Colonic mucosa (tissue), 4 donors: Measurements from ENCODE around the gene LAMTOR2. TPM values are rescaled to one million over a fixed set of nuclear protein-coding genes. Genes with fewer than 3 reads are reported as not detected.
A peak's percentile ranks its signal among the peaks of the same experiment; 100 is the strongest.

Experiments used
- DNase-seq: peaks from one replicate; pipeline ENCODE4 v3.0.0-alpha.2; 2020
- H3K27ac ChIP-seq: fragments of 200-600 bp; one replicate; pipeline ENCODE4 v1.8.0; 2021
- H3K27me3 ChIP-seq: fragments of 200-600 bp; one replicate; pipeline ENCODE4 v1.8.0; 2021
- H3K36me3 ChIP-seq: fragments of 200-600 bp; one replicate; pipeline ENCODE4 v1.8.0; 2021
- H3K4me1 ChIP-seq: fragments of 200-600 bp; one replicate; pipeline ENCODE4 v1.8.0; 2021; ENCODE audit warnings: mild to moderate bottlenecking
- H3K4me3 ChIP-seq: fragments of 200-600 bp; one replicate; pipeline ENCODE4 v1.8.0; 2021
- H3K9ac ChIP-seq, 2 donors: one replicate each; pipeline ENCODE4 v1.7.0; 2013; ENCODE audit warnings: control low read depth in 2 of 2, low read depth in 2 of 2, low read length in 2 of 2
- H3K9me3 ChIP-seq: fragments of 200-600 bp; one replicate; pipeline ENCODE4 v1.8.0; 2021
- CTCF ChIP-seq: fragments of 200-600 bp; IDR thresholded peaks from one replicate; pipeline ENCODE4 v1.8.0; 2022; ENCODE audit warnings: antibody characterized with exemption, mild to moderate bottlenecking
- intact Hi-C: fragments of 100-400 bp; cut with DNase I; formaldehyde crosslinking; loops from one replicate; pipeline ENCODE4 v1.14.1; 2022
- total RNA-seq, 2 donors: library from RNA; stranded (reverse); fragmentation: NEBNext Ultra II Directional in 1 of 2; extraction: Animal tissue kit (Norgen Biotek cat#: 25700) in 1 of 2; gene quantifications; one replicate each; pipeline ENCODE4 v1.2.1, GENCODE V29; 2021
- donor health status: healthy.
- donor health status: DM: no; HTN: no; CAD: no.
- donor health status: DM: no; HTN: no; CAD: no.

Gene LAMTOR2
- total RNA-seq, 2 donors from 2014 or later, result 69.4 to 83.9 TPM

GRCh38 chr1:156102633-156103511 lies 48.3 kb downstream of the LAMTOR2 start:
- no peaks in the 10 kb centered on the region for H3K36me3 ChIP-seq
- peak overlapping the region; percentile 94 for H3K27ac ChIP-seq
- no peak for TF ChIP-seq CTCF
- peak; percentile 61 for DNase-seq
- no peaks in the 10 kb centered on the region for H3K27me3 ChIP-seq
- H3K4me3 ChIP-seq, result no peak overlapping the region
- intact Hi-C loops, result no loop called here
- H3K9ac ChIP-seq, result peak overlapping the region in 1 of 2 donors; percentile 89
- H3K4me1 ChIP-seq, result peaks cover 38% of the 10 kb centered on the region
- H3K9me3 ChIP-seq, result no peaks in the 10 kb centered on the region

- no peak for TF ChIP-seq CTCF
- Histone ChIP-seq H3K4me1 (peaks cover 38% of the 10 kb centered on the region), H3K27ac (peak overlapping the region; percentile 94), H3K4me3 (no peak overlapping the region), H3K27me3 (no peaks in the 10 kb centered on the region), H3K36me3 (no peaks in the 10 kb centered on the region), H3K9me3 (no peaks in the 10 kb centered on the region), H3K9ac (peak overlapping the region; percentile 65 to 89)
- peak; percentile 65 for DNase-seq
- intact Hi-C loops, result no loop called here
Measured at GRCh38 chr1:156103521-156103947, 49.0 kb downstream of the LAMTOR2 start.

GRCh38 chr1:156104065-156104810 lies 49.7 kb downstream of the LAMTOR2 start:
- intact Hi-C loops, result no loop called here
- DNase-seq, result peak; percentile 83
- Histone ChIP-seq H3K4me3 (no peak overlapping the region), H3K9me3 (no peaks in the 10 kb centered on the region), H3K27ac (peak overlapping the region; percentile 94), H3K27me3 (no peaks in the 10 kb centered on the region), H3K36me3 (no peaks in the 10 kb centered on the region), H3K4me1 (peaks cover 38% of the 10 kb centered on the region), H3K9ac (peak overlapping the region; percentile 68 to 89)
- no peak for TF ChIP-seq CTCF

GRCh38 chr1:156104861-156105832 lies 50.6 kb downstream of the LAMTOR2 start:
- Histone ChIP-seq H3K9me3 (no peaks in the 10 kb centered on the region), H3K4me3 (peak overlapping the region; percentile 35), H3K27me3 (no peaks in the 10 kb centered on the region), H3K9ac (peak overlapping the region; percentile 77 to 89), H3K27ac (peak overlapping the region; percentile 94), H3K36me3 (no peaks in the 10 kb centered on the region), H3K4me1 (peaks cover 38% of the 10 kb centered on the region)
- DNase-seq, result peak; percentile 44
- intact Hi-C loops, result no loop called here
- TF ChIP-seq CTCF, result no peak
